Muscle of leg (tissue), 11 donors: ENCODE data around the gene MRPL51. TPM values are rescaled to one million over a fixed set of nuclear protein-coding genes. Genes with fewer than 3 reads are reported as not detected.
"Not testable (repeated sequence)": the region's sequence is repeated elsewhere in the genome, so short reads cannot be mapped to it uniquely, and the experiment has no call there.

Experiments used
- DNase-seq: peaks from one replicate; pipeline ENCODE4 v3.0.0; 2013
- H3K27ac ChIP-seq: one replicate; pipeline ENCODE4 v1.5.1; 2013; ENCODE audit warnings: mild to moderate bottlenecking, low read length, control low read depth
- H3K27me3 ChIP-seq: one replicate; pipeline ENCODE4 v1.6.1; 2013; ENCODE audit warnings: low read length; ENCODE audit not compliant: control insufficient read depth, insufficient read depth
- H3K36me3 ChIP-seq: one replicate; pipeline ENCODE4 v1.6.1; 2013; ENCODE audit warnings: low read length; ENCODE audit not compliant: control insufficient read depth, insufficient read depth
- H3K4me1 ChIP-seq: one replicate; pipeline ENCODE4 v1.6.1; 2013; ENCODE audit warnings: low read length; ENCODE audit not compliant: control insufficient read depth, insufficient read depth
- H3K4me3 ChIP-seq: one replicate; pipeline ENCODE4 v1.5.1; 2013; ENCODE audit warnings: low read length, control low read depth
- H3K9me3 ChIP-seq: replicated peaks from 2 replicates; pipeline ENCODE4 v1.6.1; 2013; ENCODE audit warnings: low read depth, low read length; ENCODE audit not compliant: control insufficient read depth
- WGBS: methylation state at CpG from one replicate; pipeline ENCODE4 v1.1.5; 2013; ENCODE audit warnings: missing lambda C conversion rate; ENCODE audit not compliant: insufficient coverage; 5-methylcytosine and 5-hydroxymethylcytosine counted together
- polyA plus RNA-seq, 8 donors: library from polyadenylated mRNA; unstranded; fragments of 120-200 nt; gene quantifications; one replicate each; pipeline versions ENCODE4 v1.2.1 to v1.2.3, GENCODE V29; 2013; ENCODE audit warnings: inconsistent platforms in 1 of 8, low replicate concordance in 1 of 8; ENCODE audit not compliant: insufficient read length in 8 of 8, insufficient read depth in 1 of 8
- total RNA-seq: library from RNA; stranded (reverse); fragments of 120-200 nt; gene quantifications from one replicate; pipeline ENCODE4 v1.2.4, GENCODE V29; 2013

The MRPL51 gene
- total and polyA plus RNA-seq, 9 donors, result 131 to 179 (median 144) TPM

GRCh38 chr12:6537580-6538419 is 44.7 kb upstream of the MRPL51 start:
- H3K4me3 ChIP-seq, H3K9me3 ChIP-seq, H3K27me3 ChIP-seq: not testable (repeated sequence)
- peaks cover 78% of the 10 kb centered on the region for H3K4me1 ChIP-seq
- peaks cover 65% of the 10 kb centered on the region for H3K36me3 ChIP-seq
- WGBS, result 38% methylated on average over 11 of the region's 17 CpGs
- peak; percentile 85 for DNase-seq
- peak overlapping the region; percentile 84 for H3K27ac ChIP-seq

GRCh38 chr12:6536894-6537579 is 44.0 kb upstream of the MRPL51 start:
- no peak overlapping the region for H3K4me3 ChIP-seq
- no peaks in the 10 kb centered on the region for H3K27me3 ChIP-seq
- DNase-seq, result no peak
- no peaks in the 10 kb centered on the region for H3K9me3 ChIP-seq
- H3K4me1 ChIP-seq, result peaks cover 78% of the 10 kb centered on the region
- H3K36me3 ChIP-seq, result peaks cover 61% of the 10 kb centered on the region
- H3K27ac ChIP-seq, result peak overlapping the region; percentile 99
- 57% methylated on average over 9 of the region's 19 CpGs for WGBS

DNA sequence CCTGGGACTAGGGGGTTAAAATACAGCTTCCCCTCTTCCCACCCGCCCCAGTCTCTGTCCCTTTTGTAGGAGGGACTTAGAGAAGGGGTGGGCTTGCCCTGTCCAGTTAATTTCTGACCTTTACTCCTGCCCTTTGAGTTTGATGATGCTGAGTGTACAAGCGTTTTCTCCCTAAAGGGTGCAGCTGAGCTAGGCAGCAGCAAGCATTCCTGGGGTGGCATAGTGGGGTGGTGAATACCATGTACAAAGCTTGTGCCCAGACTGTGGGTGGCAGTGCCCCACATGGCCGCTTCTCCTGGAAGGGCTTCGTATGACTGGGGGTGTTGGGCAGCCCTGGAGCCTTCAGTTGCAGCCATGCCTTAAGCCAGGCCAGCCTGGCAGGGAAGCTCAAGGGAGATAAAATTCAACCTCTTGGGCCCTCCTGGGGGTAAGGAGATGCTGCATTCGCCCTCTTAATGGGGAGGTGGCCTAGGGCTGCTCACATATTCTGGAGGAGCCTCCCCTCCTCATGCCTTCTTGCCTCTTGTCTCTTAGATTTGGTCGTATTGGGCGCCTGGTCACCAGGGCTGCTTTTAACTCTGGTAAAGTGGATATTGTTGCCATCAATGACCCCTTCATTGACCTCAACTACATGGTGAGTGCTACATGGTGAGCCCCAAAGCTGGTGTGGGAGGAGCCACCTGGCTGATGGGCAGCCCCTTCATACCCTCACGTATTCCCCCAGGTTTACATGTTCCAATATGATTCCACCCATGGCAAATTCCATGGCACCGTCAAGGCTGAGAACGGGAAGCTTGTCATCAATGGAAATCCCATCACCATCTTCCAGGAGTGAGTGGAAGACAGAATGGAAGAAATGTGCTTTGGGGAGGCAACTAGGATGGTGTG is 43.1 kb upstream of the MRPL51 start:
- Histone ChIP-seq H3K4me1 (peaks cover 73% of the 10 kb centered on the region), H3K36me3 (peaks cover 57% of the 10 kb centered on the region), H3K4me3 (peak overlapping the region; percentile 99), H3K27me3 (no peaks in the 10 kb centered on the region), H3K9me3 (no peaks in the 10 kb centered on the region), H3K27ac (peak overlapping the region; percentile 99)
- DNase-seq, result no peak
- WGBS, result 37% methylated on average over 2 of the region's 10 CpGs

DNA sequence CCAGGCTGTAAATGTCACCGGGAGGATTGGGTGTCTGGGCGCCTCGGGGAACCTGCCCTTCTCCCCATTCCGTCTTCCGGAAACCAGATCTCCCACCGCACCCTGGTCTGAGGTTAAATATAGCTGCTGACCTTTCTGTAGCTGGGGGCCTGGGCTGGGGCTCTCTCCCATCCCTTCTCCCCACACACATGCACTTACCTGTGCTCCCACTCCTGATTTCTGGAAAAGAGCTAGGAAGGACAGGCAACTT is 42.6 kb upstream of the MRPL51 start:
- no peak for DNase-seq
- WGBS, result 0% methylated on average over 4 of the region's 6 CpGs
- Histone ChIP-seq H3K4me1 (peaks cover 67% of the 10 kb centered on the region), H3K27me3 (no peaks in the 10 kb centered on the region), H3K9me3 (no peaks in the 10 kb centered on the region), H3K4me3 (peak overlapping the region; percentile 99), H3K36me3 (peaks cover 60% of the 10 kb centered on the region), H3K27ac (peak overlapping the region; percentile 99)

DNA sequence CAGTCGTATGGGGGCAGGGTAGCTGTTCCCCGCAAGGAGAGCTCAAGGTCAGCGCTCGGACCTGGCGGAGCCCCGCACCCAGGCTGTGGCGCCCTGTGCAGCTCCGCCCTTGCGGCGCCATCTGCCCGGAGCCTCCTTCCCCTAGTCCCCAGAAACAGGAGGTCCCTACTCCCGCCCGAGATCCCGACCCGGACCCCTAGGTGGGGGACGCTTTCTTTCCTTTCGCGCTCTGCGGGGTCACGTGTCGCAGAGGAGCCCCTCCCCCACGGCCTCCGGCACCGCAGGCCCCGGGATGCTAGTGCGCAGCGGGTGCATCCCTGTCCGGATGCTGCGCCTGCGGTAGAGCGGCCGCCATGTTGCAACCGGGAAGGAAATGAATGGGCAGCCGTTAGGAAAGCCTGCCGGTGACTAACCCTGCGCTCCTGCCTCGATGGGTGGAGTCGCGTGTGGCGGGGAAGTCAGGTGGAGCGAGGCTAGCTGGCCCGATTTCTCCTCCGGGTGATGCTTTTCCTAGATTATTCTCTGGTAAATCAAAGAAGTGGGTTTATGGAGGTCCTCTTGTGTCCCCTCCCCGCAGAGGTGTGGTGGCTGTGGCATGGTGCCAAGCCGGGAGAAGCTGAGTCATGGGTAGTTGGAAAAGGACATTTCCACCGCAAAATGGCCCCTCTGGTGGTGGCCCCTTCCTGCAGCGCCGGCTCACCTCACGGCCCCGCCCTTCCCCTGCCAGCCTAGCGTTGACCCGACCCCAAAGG is 42.1 kb upstream of the MRPL51 start:
- peaks cover 62% of the 10 kb centered on the region for H3K36me3 ChIP-seq
- peak; percentile 76 for DNase-seq
- H3K4me1 ChIP-seq, result peaks cover 62% of the 10 kb centered on the region
- WGBS, result under 1% methylated on average over 46 of the region's 52 CpGs
- H3K4me3 ChIP-seq, result peak overlapping the region; percentile 99
- peak overlapping the region; percentile 99 for H3K27ac ChIP-seq
- H3K9me3 ChIP-seq, result no peaks in the 10 kb centered on the region
- no peaks in the 10 kb centered on the region for H3K27me3 ChIP-seq

GRCh38 chr12:6534695-6534944 is 41.6 kb upstream of the MRPL51 start:
- no peak for DNase-seq
- H3K4me1 ChIP-seq, result peaks cover 58% of the 10 kb centered on the region
- H3K4me3 ChIP-seq, result peak overlapping the region; percentile 99
- H3K27ac ChIP-seq, result peak overlapping the region; percentile 99
- WGBS, result under 1% methylated on average over 10 of the region's 25 CpGs
- H3K27me3 ChIP-seq, result no peaks in the 10 kb centered on the region
- H3K9me3 ChIP-seq, result no peaks in the 10 kb centered on the region
- peaks cover 62% of the 10 kb centered on the region for H3K36me3 ChIP-seq

DNA sequence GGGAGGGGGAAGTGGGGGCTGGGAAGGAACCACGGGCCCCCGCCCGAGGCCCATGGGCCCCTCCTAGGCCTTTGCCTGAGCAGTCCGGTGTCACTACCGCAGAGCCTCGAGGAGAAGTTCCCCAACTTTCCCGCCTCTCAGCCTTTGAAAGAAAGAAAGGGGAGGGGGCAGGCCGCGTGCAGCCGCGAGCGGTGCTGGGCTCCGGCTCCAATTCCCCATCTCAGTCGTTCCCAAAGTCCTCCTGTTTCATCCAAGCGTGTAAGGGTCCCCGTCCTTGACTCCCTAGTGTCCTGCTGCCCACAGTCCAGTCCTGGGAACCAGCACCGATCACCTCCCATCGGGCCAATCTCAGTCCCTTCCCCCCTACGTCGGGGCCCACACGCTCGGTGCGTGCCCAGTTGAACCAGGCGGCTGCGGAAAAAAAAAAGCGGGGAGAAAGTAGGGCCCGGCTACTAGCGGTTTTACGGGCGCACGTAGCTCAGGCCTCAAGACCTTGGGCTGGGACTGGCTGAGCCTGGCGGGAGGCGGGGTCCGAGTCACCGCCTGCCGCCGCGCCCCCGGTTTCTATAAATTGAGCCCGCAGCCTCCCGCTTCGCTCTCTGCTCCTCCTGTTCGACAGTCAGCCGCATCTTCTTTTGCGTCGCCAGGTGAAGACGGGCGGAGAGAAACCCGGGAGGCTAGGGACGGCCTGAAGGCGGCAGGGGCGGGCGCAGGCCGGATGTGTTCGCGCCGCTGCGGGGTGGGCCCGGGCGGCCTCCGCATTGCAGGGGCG is 41.0 kb upstream of the MRPL51 start, which contains the start of gene GAPDH:
Gene GAPDH (plus strand): TSS at position 595 of the 772 bp plus-strand sequence. CDS start 316 bp downstream, outside the sequence.
- Histone ChIP-seq H3K36me3 (peaks cover 63% of the 10 kb centered on the region), H3K4me3 (peak within 1 kb of the TSS; percentile 99), H3K4me1 (peaks cover 58% of the 10 kb centered on the region), H3K27me3 (no peaks in the 10 kb centered on the region), H3K27ac (peak within 1 kb of the TSS; percentile 99), H3K9me3 (no peaks in the 10 kb centered on the region)
- WGBS, result under 1% methylated on average over 54 of the region's 62 CpGs
- DNase-seq, result peak; percentile 99

DNA sequence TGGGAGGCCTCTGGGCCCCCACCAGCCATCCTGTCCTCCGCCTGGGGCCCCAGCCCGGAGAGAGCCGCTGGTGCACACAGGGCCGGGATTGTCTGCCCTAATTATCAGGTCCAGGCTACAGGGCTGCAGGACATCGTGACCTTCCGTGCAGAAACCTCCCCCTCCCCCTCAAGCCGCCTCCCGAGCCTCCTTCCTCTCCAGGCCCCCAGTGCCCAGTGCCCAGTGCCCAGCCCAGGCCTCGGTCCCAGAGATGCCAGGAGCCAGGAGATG is 40.5 kb upstream of the MRPL51 start:
- WGBS, result 0% methylated on average over 5 of the region's 9 CpGs
- Histone ChIP-seq H3K4me3 (peak overlapping the region; percentile 99), H3K27ac (peak overlapping the region; percentile 99), H3K9me3 (no peaks in the 10 kb centered on the region), H3K27me3 (no peaks in the 10 kb centered on the region), H3K4me1 (peaks cover 55% of the 10 kb centered on the region), H3K36me3 (peaks cover 63% of the 10 kb centered on the region)
- DNase-seq, result no peak

- peaks cover 50% of the 10 kb centered on the region for H3K4me1 ChIP-seq
- H3K27ac ChIP-seq, result peak overlapping the region; percentile 99
- 1% methylated on average over 12 of the region's 14 CpGs for WGBS
- no peaks in the 10 kb centered on the region for H3K27me3 ChIP-seq
- peaks cover 63% of the 10 kb centered on the region for H3K36me3 ChIP-seq
- H3K9me3 ChIP-seq, result no peaks in the 10 kb centered on the region
- peak overlapping the region; percentile 99 for H3K4me3 ChIP-seq
- DNase-seq, result peak; percentile 87
Observed at GRCh38 chr12:6532927-6533652, 40.0 kb upstream of the MRPL51 start.
